Measurements from ENCODE around the gene SENP1.

SENP1 gene

DNA sequence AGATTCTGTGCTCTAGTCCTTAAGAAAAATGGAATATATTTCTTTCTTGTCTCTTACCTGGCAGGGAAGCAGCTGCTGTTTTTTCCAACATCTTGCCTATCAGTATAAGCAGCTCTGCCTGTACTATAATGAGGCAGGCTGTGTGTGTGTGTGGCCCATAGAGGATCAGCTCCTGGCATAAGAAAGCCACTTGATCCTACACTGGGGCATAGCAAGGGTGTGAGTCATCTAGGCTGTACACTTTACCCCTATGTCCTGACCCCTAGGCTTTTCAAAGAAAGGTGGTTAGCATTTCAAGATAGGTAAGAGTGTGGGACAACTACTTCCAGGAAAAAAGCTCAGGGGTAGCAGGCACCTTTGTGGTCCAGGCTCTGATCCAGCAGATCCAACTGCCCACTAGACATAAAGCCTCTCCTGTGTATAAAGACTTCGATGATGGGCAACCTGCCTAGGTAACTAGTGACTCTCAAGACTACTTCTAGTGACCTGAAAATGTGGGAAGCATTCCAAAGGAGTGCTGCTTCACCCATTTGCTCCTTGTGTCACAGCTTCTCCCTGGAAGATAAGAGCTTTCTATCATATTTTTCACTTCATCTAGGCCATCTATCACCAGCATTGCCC, 4.9 kb upstream of the SENP1 start:
- DNase-seq, result no peak

GRCh38 chr12:48109424-48109823, 3.5 kb upstream of the SENP1 start:
- DNase-seq, result no peak

DNA sequence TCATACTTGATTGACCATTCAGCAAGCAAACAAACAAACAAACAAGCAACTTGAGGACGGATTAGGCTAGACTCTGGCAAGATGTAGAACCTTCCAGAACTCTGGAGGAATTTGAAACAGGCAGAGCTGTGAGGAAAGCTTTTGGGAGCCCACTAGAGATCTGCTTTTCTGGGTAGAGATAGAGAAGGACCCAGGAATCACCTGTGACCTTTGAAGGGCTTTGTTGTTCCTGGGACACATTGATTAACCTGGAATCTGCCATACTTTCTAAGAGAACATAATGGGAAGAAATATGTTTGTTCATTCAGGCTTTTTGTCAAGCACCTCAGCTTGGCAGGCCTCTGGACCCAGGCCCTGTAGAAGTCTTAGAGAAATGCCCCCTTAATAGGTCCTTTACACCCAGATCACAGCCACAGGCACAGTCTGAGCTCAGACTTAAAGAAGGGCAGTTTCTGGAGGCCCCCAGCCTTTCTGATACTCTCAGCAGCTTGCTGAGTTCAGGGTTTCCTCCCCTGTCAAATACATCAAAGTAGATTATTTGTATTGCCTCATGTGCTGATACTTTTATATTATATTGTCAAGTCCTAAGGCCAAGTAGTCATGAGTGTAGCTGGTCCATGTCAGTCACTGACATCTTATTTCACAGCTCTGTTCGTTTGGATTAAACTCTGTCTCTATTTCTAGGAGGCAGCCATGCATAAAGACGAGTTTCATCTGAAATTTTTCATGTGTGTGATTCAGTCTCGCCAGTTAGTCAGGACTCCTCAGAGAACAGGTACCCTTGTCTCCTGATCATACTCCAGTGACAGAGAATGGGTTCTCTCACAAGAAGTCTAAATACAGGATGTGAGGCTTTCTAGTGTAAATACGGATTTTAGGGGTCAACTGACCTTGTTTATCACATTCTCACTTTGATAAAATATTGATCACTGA, 1.1 kb upstream of the SENP1 start:
- no peak for DNase-seq

GRCh38 chr12:48105321-48105866, 485 bp downstream of the SENP1 start:
- DNase-seq, result no peak

DNA sequence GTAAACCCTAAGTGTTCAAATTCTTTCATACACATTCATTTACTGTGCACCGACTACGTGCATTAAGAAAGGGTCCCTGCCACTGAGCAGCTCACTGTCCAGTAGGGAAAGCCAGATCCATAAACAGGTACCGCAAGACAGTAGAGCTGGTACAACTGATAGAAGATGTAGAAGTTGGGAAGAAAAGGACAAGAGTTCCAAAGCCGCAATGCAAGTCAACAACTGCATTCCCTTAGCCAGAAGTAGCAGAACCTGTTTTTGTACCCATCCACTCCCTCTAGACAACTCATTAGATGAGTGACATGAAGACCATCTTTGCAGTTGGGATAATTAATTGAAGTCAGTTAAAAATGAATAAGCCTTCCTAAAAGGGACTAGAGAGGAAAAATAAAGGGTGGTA, 1.3 kb downstream of the SENP1 start:
- no peak for DNase-seq

GRCh38 chr12:48092611-48093010, 13.3 kb downstream of the SENP1 start:
- no peak for DNase-seq

DNA sequence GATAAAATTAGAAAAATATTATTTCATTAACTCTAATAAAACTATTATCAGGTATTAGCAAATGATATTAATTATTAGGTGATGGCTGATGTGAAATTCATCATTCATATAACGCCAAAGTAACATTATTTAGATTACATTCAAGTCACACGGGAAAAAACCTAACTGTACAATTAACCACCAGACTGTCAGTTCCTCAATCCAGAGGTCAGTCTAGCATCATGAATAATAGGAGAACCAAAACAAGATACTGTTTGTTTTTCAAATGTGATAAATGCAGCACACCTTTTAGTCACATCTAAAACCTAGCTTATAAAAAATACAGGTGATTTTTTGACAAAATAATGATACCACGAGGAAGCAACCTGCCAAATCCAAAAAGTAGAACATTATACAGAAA, 19.6 kb downstream of the SENP1 start:
- no peak for DNase-seq

- no peak for DNase-seq
Observed at GRCh38 chr12:48084841-48085460, 20.9 kb downstream of the SENP1 start.

DNA sequence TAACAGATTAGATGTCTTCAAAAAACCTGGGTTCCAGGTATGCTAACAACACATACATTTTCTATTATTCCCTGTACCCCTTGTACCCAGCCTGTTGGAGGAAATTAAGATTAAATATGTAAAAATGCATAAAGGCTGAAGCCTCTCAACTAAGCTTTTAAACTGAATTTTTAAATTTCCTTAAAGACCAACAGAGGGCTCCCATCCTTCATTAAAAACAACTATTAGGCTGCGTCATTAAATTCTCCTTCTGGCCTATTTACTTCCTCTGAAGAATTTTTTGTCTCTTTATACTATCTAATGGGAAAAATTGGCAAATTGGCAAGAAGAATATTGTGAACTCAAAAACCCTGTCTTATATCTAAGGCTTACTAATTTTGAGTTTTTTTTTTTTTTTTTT, 21.8 kb downstream of the SENP1 start:
- peak; percentile 41 for DNase-seq

DNA sequence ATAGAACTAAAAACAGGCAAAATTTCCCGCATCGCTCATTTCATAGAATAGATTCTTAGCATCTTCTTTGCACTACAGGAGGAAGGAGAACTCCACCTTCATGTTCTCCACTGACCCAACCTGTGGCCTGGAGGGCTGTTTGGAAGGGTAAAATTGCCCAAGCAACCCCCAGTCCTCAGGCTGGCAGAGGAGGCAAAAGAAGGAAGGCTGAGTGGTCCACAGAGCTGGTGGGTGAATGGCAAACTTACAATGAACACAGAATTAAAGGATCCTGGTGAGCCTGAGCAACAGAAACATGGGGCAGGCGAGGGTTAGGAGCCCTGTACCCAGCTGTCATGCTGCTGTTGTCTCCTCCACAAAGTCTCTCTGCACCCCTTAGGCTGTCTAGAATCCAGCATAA, 25.1 kb downstream of the SENP1 start:
- DNase-seq, result no peak

DNA sequence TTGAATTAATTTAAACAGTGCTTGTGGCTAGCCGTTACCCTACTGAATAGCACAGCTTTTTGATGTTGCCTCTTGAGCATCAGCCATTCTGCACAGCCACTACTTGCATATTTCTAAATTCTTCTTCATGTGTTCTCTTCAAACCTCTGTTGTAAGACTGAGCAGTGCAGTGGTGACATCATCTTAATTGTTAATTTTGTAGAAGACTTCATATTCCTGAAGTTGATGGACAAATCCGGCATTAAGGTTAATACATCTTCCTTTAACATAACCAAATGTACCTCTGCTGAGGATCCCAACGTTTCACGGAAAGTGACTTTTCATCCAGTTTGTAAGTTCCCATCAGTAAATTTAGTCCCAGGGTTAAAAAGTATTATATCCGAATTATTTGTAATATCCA, 25.6 kb downstream of the SENP1 start:
- DNase-seq, result no peak

- DNase-seq, result no peak
Observed at GRCh38 chr12:48078901-48079300, 27.0 kb downstream of the SENP1 start.

- DNase-seq, result no peak
Observed at GRCh38 chr12:48077111-48077510, 28.8 kb downstream of the SENP1 start.

GRCh38 chr12:48075832-48076231, 30.0 kb downstream of the SENP1 start:
- DNase-seq, result no peak

GRCh38 chr12:48074266-48074665, 31.6 kb downstream of the SENP1 start:
- no peak for DNase-seq

GRCh38 chr12:48072266-48072665, 33.6 kb downstream of the SENP1 start:
- no peak for DNase-seq

DNA sequence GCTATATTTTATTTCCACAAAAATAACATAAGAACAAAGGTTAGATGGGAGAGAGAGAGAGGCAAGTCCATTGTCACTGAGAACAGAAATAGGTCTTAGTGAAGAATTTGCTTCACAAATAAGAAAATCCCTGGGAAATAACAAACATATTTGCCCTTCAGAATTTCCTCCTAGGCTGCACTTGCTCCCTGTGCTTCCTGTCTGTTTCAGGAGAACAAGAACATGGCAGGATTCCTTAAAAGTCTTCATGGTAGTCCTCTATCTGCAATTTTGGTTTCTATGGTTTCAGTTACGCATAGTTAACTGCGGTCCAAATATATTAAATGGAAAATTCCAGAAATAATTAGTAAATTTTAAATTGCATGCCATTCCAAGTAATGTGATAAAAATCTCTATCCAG, 34.1 kb downstream of the SENP1 start:
- DNase-seq, result no peak

DNA sequence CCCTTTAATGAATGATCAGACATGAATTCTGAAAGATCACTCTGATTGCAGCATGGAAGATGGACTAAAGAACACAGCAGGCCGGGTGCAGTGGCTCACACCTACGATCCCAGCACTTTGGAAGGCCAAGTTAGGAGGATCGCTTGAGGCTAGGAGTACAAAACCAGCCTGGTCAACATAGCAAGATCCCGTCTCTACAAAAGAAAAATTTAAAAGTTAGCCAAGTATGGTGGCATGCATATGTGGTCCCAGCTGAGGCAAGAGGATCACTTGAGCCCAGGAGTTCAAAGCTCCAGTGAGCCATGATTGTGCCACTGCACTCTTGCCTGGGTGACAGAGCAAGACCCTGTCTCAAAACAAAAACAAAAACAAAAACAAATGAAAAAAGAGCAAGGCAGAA, 35.1 kb downstream of the SENP1 start:
- DNase-seq, result no peak

DNA sequence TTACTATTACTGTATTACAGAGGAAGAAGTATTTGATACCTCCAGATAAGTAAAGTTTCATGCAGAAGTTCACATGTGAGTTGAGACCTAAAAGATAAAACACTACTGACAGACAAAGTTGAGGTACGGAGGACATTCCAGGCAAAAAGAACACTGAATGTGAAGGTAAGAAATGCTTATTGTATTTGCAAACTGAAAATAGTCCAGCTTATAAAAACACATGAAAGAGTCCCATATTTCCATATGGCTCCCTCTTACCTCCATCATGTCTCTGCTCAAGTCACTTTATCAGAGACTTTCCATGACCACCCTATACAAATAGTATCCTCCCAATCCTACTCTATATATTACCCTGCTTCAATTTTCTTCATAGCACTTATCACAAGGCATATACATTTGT, 35.8 kb downstream of the SENP1 start:
- no peak for DNase-seq

GRCh38 chr12:48069241-48069640, 36.6 kb downstream of the SENP1 start:
- no peak for DNase-seq

DNA sequence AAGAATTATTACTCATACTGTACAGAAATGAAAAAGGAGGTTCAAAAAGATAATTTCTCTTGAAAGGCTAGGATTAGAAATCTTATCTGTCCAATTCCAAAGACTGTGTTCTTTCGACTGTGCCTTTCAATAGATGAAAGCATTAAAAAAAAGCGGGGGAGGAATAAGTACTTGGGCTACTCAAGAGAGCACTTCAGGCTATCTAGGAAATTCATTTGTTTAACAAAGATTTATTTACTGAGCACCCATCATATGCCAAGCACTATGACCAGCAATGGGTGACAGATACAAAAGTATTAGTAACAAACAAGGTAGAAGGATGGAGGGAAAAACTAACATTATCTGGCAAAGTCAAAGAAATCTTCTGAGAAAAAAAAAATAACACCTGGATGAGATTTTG, 37.4 kb downstream of the SENP1 start:
- DNase-seq, result no peak

GRCh38 chr12:48067250-48067938, 38.5 kb downstream of the SENP1 start:
- DNase-seq, result no peak

DNA sequence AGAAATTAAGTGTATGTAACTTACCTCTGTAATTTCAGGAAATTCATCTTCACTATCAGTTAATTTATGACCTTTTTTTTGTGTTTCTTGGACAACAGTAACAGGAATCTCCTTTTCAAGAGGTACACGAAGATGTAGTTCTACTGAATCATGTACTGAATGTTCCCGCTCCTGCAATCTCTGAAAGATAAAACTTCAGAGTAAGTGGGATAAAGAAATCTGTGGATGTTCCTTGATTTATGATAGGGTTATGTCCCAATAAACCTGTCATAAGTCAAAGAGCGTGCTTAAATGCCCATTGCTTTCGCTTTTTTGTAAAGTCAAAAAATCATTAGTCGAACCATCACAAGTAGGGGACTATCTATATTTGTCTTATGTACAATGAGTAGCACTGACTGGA, 40.8 kb downstream of the SENP1 start:
- no peak for DNase-seq
